SK-N-SH (cell line): ENCODE measurements around the gene MAP2K5.

Source experiments
- POLR2AphosphoS5 ChIP-seq: IDR thresholded peaks from 2 replicates; pipeline ENCODE4 v1.6.1; 2012; ENCODE audit warnings: low read depth, low read length
- RXRA ChIP-seq: IDR thresholded peaks from 2 replicates; pipeline ENCODE4 v1.4.0; 2012; ENCODE audit warnings: low read depth, mild to moderate bottlenecking, borderline replicate concordance
- YY1 ChIP-seq: IDR thresholded peaks from 2 replicates; pipeline ENCODE4 v1.4.0; 2012; ENCODE audit warnings: low read depth, mild to moderate bottlenecking
- TF ChIP-seq, protein P1 (sequence below): fragments of 200-600 bp; sonication (generic); IDR thresholded peaks from 2 replicates; pipeline ENCODE4 v1.6.1; 2017; ENCODE audit warnings: antibody characterized with exemption, mild to moderate bottlenecking, moderate library complexity

DNA sequence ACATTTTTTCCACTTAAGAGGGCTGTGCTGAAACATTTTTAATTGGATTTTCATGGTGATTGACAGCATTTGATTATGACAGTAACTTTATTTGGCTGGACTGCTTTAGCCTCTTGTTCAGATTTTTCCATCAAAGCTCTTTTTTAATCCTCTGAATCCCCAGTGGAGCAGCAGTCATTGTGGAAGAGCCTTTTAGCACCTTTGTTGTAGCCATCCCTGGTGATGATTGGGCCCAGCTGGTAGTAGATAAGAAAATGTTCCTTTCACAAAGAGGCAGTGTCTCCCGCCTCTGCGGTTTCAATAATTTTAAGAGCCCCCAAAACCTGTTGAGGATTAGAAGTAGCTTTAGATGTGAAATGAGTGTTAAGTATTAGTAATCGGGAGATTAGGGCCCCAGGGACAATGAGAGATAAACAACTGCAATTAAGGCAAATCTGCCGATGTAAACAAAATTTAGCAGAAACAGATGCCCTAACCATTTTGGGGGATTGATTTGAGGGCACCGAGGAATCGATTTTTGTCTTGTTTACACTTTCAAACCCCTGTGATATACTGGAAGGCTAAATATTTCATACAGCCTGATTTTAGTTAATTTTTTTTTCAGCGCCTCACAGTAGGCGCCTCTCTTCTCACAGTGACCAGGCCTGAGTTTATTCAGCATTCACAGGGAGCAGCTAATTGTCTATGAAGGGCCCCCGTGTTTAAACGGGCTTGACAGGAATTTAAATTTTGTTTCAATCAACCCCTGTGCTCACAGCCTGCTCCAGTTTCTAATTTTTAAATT is 239.6 kb downstream of the MAP2K5 start:
- TF ChIP-seq YY1 (no peak), RXRA (no peak), POLR2AphosphoS5 (no peak)
- TF ChIP-seq, protein P1, sequence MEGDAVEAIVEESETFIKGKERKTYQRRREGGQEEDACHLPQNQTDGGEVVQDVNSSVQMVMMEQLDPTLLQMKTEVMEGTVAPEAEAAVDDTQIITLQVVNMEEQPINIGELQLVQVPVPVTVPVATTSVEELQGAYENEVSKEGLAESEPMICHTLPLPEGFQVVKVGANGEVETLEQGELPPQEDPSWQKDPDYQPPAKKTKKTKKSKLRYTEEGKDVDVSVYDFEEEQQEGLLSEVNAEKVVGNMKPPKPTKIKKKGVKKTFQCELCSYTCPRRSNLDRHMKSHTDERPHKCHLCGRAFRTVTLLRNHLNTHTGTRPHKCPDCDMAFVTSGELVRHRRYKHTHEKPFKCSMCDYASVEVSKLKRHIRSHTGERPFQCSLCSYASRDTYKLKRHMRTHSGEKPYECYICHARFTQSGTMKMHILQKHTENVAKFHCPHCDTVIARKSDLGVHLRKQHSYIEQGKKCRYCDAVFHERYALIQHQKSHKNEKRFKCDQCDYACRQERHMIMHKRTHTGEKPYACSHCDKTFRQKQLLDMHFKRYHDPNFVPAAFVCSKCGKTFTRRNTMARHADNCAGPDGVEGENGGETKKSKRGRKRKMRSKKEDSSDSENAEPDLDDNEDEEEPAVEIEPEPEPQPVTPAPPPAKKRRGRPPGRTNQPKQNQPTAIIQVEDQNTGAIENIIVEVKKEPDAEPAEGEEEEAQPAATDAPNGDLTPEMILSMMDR, result no peak
